ENCODE data around the gene ARG2.
A peak's percentile ranks its signal among the peaks of the same experiment; 100 is the strongest.

Gene ARG2

GRCh38 chr14:67641480-67641879 lies 21.8 kb downstream of the ARG2 start:
- DNase-seq: no peak

- DNase-seq: no peak
Measured at GRCh38 chr14:67641902-67642749, 22.4 kb downstream of the ARG2 start.

GRCh38 chr14:67643713-67644112 lies 24.0 kb downstream of the ARG2 start:
- no peak for DNase-seq

- DNase-seq: no peak
Measured at GRCh38 chr14:67644428-67644827, 24.7 kb downstream of the ARG2 start.

- no peak for DNase-seq
Measured at GRCh38 chr14:67645414-67645813, 25.7 kb downstream of the ARG2 start.

DNA sequence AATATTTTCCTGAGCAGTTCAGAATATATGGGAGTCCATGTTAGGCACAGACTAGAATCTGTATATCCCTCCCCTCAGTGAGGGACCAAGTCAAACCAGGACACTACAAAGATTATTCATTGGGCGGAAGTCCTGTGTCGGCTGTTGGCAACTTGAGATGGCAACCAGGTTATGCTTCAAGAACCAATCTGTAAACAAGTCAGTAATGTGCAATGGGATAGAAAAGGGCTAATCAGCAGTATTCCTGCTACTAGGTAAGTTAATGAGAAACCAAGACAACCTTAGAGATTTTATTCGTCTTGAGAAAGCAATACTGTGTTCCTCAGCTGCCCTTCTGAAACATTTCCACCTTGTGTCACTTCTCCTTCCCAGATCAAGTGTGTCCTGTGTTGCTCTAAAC lies 26.4 kb downstream of the ARG2 start:
- DNase-seq: no peak

DNA sequence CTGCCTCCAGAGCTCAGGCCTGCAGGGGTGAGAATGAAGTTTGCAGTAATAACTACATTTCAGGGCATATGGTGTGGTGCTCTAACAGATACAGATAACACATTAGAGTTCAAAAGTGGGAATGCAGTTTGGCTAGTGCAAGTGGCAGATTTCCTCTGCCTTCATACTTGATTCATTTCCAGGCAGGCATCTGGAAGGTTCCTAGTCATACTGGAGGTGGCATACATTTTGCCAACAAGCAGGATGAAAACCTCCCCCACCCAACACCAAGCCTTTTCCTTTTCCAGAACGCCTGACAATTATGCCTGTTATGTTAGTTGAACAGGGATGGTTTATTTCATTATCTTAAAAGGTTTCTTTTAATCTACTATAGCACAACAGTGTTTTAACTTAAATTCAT lies 30.4 kb downstream of the ARG2 start:
- no peak for DNase-seq

GRCh38 chr14:67650694-67651093 lies 31.0 kb downstream of the ARG2 start:
- DNase-seq: no peak

DNA sequence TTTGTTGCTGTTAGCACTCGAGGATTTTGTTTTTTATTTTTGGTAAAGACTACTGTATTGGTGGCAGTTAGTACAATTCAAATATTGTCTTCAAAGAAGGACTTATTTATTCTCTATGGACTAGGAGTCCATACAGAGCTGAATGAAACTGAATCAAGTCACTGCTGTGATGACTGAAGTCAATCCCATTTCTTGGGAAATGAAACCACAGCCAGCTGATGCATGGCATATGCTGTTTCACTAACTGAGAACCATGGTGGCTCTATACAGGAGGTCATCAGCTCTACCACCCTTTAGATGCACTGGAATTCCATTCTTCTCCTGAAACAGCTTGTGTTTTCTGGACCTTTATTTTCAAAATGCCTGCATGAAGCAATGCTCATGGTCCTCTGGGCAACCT lies 32.5 kb downstream of the ARG2 start:
- DNase-seq: no peak

GRCh38 chr14:67653651-67654280 lies 34.0 kb downstream of the ARG2 start:
- DNase-seq: no peak

GRCh38 chr14:67663633-67664032 lies 43.9 kb downstream of the ARG2 start:
- no peak for DNase-seq

GRCh38 chr14:67665868-67666267 lies 46.1 kb downstream of the ARG2 start:
- DNase-seq: no peak

- DNase-seq: no peak
Measured at GRCh38 chr14:67666750-67667449, 47.2 kb downstream of the ARG2 start.

- no peak for DNase-seq
Measured at GRCh38 chr14:67668559-67668958, 48.8 kb downstream of the ARG2 start.

- DNase-seq: no peak
Measured at GRCh38 chr14:67673451-67673850, 53.7 kb downstream of the ARG2 start.

DNA sequence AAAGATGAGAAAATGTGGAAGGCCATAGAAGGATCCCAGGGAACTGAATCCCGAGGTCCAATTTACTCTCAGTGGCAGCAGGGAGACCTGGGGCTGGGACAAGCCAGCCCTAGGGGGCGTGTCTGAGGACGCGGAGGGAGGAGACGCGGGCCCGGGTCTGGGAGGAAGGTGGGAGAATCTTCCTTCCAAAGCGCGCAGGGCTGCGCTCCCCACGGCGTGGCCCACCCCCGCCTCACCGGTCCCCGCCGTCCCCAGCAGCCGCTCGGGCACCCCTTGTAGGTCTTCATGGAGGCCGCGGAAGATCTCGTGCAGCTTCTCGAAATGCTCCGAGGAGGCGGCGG lies 54.4 kb downstream of the ARG2 start:
- peak; percentile 50 for DNase-seq

- peak; percentile 74 for DNase-seq
Measured at GRCh38 chr14:67674480-67675218, 54.9 kb downstream of the ARG2 start, which contains the start of gene VTI1B. Gene VTI1B (minus strand): TSS chr14:67674632. CDS start chr14:67674489, 143 bp downstream.

- no peak for DNase-seq
Measured at GRCh38 chr14:67675219-67675582, 55.5 kb downstream of the ARG2 start.

DNA sequence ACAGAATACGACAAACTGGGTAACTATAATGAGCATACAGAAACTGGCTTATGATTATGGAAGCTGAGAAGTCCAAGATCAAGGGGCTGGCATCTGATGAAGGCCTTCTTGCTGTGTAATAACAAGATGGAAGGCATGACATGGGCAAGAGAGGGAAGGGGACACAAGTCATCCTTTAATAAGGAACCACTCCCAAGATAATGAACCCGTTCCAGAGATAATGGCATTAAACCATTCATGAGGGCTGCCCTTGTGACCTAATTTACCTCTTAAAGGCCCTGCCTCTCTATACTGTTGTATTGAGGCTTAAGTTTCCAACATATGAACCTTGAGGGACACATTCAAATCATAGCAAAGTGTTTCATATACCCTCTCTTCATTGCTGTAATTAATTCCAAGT lies 59.3 kb downstream of the ARG2 start:
- DNase-seq: no peak

GRCh38 chr14:67680121-67680602 lies 60.4 kb downstream of the ARG2 start:
- no peak for DNase-seq

GRCh38 chr14:67680941-67681340 lies 61.2 kb downstream of the ARG2 start:
- no peak for DNase-seq

DNA sequence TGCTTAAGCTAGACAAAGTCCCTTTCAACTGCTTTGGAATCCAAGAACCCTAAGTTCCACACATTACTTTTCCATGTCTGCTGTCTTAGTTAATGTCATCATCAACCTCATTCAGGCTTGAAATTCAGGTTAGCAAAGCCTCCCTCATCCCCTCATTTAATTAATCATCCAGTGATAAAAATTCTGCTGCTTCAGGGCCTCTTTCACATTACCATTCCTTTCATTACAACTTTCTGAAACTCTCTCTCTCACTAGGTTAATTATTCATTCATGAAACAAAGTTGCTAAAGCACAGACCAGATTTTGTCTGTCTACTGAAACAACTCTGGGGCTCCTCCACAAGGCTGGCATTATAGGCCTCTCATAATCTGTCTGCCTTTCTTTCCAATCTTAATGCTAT lies 64.1 kb downstream of the ARG2 start:
- DNase-seq: no peak

DNA sequence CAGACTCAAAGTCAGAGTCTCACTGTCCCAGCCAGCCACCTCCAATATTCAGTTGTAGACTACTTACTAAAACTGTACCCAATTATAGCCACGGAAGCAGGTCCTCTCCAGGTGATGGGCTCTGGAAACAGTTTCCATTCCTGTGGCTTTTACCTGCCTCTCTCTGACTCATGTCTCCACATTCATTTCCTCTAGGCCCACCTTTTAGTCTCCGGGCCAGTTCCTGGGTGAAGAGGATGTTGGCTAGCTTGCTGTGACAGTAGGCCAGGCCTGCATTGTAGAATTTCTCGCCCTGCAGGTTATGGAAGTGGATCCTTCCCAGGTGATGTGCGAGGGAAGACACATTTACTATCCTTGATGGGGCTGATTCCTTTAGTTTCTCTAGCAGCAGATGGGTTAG lies 70.3 kb downstream of the ARG2 start:
- DNase-seq: no peak

Measured in stimulated activated CD4-positive, alpha-beta T cell treated with anti-CD3 and anti-CD28 coated beads, Interleukin-12 subunit alpha, Interleukin-12 subunit beta, amount 100 ng/mL, for 4 hours (primary cell).